ENCODE data around the gene VIPR1.

VIPR1 gene

GRCh38 chr3:42508562-42508961 lies 6.1 kb downstream of the VIPR1 start:
- no peak for DNase-seq
- H3K4me3 ChIP-seq (ENCODE audit: low read length) = no peak overlapping the region
- H3K4me2 ChIP-seq (ENCODE audit: low read depth, low read length) = no peak overlapping the region
- no peaks in the 10 kb centered on the region for H3K9me3 ChIP-seq (replicated peaks; ENCODE audit: insufficient read depth, low read length)
- no peak overlapping the region for H3K9ac ChIP-seq (ENCODE audit: low read length)
- no peaks in the 10 kb centered on the region for H3K9me2 ChIP-seq (replicated peaks; ENCODE audit: insufficient read depth, low read length)
- no peak overlapping the region for H2AFZ ChIP-seq (ENCODE audit: low read length)
- H3K79me2 ChIP-seq (ENCODE audit: low read length) = no peaks in the 10 kb centered on the region
- H3F3A ChIP-seq (ENCODE audit: insufficient read depth, low read length) = no peaks in the 10 kb centered on the region
- TF ChIP-seq, protein P1, sequence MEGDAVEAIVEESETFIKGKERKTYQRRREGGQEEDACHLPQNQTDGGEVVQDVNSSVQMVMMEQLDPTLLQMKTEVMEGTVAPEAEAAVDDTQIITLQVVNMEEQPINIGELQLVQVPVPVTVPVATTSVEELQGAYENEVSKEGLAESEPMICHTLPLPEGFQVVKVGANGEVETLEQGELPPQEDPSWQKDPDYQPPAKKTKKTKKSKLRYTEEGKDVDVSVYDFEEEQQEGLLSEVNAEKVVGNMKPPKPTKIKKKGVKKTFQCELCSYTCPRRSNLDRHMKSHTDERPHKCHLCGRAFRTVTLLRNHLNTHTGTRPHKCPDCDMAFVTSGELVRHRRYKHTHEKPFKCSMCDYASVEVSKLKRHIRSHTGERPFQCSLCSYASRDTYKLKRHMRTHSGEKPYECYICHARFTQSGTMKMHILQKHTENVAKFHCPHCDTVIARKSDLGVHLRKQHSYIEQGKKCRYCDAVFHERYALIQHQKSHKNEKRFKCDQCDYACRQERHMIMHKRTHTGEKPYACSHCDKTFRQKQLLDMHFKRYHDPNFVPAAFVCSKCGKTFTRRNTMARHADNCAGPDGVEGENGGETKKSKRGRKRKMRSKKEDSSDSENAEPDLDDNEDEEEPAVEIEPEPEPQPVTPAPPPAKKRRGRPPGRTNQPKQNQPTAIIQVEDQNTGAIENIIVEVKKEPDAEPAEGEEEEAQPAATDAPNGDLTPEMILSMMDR (IDR thresholded peaks at IDR 0.05; ENCODE audit: low read length) = no peak
- TF ChIP-seq EZH2phosphoT487 (IDR thresholded peaks at IDR 0.05; ENCODE audit: low read length) (no peak), EZH2 (optimal IDR thresholded peaks at IDR 0.05; ENCODE audit: low read depth, low read length) (no peak)
- no peaks in the 10 kb centered on the region for H3K27me3 ChIP-seq (replicated peaks; ENCODE audit: insufficient read depth, low read length)
- H3K27ac ChIP-seq (ENCODE audit: low read length) = no peak overlapping the region
- H3K36me3 ChIP-seq (replicated peaks; ENCODE audit: insufficient read depth, low read length) = no peaks in the 10 kb centered on the region
- no peaks in the 10 kb centered on the region for H3K4me1 ChIP-seq (ENCODE audit: low read length)
- no peaks in the 10 kb centered on the region for H4K20me1 ChIP-seq (ENCODE audit: insufficient read depth, low read length)

GRCh38 chr3:42509111-42509510 lies 6.7 kb downstream of the VIPR1 start:
- H3K4me1 ChIP-seq (ENCODE audit: low read length) = no peaks in the 10 kb centered on the region
- no peak overlapping the region for H3K4me3 ChIP-seq (ENCODE audit: low read length)
- DNase-seq = no peak
- H3K36me3 ChIP-seq (replicated peaks; ENCODE audit: insufficient read depth, low read length) = no peaks in the 10 kb centered on the region
- H4K20me1 ChIP-seq (ENCODE audit: insufficient read depth, low read length) = no peaks in the 10 kb centered on the region
- TF ChIP-seq EZH2phosphoT487 (IDR thresholded peaks at IDR 0.05; ENCODE audit: low read length) (no peak), EZH2 (optimal IDR thresholded peaks at IDR 0.05; ENCODE audit: low read depth, low read length) (no peak)
- TF ChIP-seq, protein P1 (IDR thresholded peaks at IDR 0.05; ENCODE audit: low read length) = no peak
- no peak overlapping the region for H3K9ac ChIP-seq (ENCODE audit: low read length)
- H3K79me2 ChIP-seq (ENCODE audit: low read length) = no peaks in the 10 kb centered on the region
- no peaks in the 10 kb centered on the region for H3K9me2 ChIP-seq (replicated peaks; ENCODE audit: insufficient read depth, low read length)
- no peaks in the 10 kb centered on the region for H3K9me3 ChIP-seq (replicated peaks; ENCODE audit: insufficient read depth, low read length)
- no peak overlapping the region for H3K4me2 ChIP-seq (ENCODE audit: low read depth, low read length)
- no peak overlapping the region for H2AFZ ChIP-seq (ENCODE audit: low read length)
- no peak overlapping the region for H3K27ac ChIP-seq (ENCODE audit: low read length)
- no peaks in the 10 kb centered on the region for H3F3A ChIP-seq (ENCODE audit: insufficient read depth, low read length)
- no peaks in the 10 kb centered on the region for H3K27me3 ChIP-seq (replicated peaks; ENCODE audit: insufficient read depth, low read length)

- no peaks in the 10 kb centered on the region for H3K27me3 ChIP-seq (replicated peaks; ENCODE audit: insufficient read depth, low read length)
- H3K36me3 ChIP-seq (replicated peaks; ENCODE audit: insufficient read depth, low read length) = no peaks in the 10 kb centered on the region
- H4K20me1 ChIP-seq (ENCODE audit: insufficient read depth, low read length) = no peaks in the 10 kb centered on the region
- H3K9me3 ChIP-seq (replicated peaks; ENCODE audit: insufficient read depth, low read length) = no peaks in the 10 kb centered on the region
- H3K9me2 ChIP-seq (replicated peaks; ENCODE audit: insufficient read depth, low read length) = no peaks in the 10 kb centered on the region
- no peak overlapping the region for H3K9ac ChIP-seq (ENCODE audit: low read length)
- H3K4me2 ChIP-seq (ENCODE audit: low read depth, low read length) = no peak overlapping the region
- H3K4me1 ChIP-seq (ENCODE audit: low read length) = no peaks in the 10 kb centered on the region
- no peak for DNase-seq
- no peak overlapping the region for H2AFZ ChIP-seq (ENCODE audit: low read length)
- no peaks in the 10 kb centered on the region for H3F3A ChIP-seq (ENCODE audit: insufficient read depth, low read length)
- H3K79me2 ChIP-seq (ENCODE audit: low read length) = no peaks in the 10 kb centered on the region
- H3K27ac ChIP-seq (ENCODE audit: low read length) = no peak overlapping the region
- no peak overlapping the region for H3K4me3 ChIP-seq (ENCODE audit: low read length)
- TF ChIP-seq EZH2 (optimal IDR thresholded peaks at IDR 0.05; ENCODE audit: low read depth, low read length) (no peak), EZH2phosphoT487 (IDR thresholded peaks at IDR 0.05; ENCODE audit: low read length) (no peak)
- TF ChIP-seq, protein P1 (IDR thresholded peaks at IDR 0.05; ENCODE audit: low read length) = no peak
Observed at GRCh38 chr3:42510325-42510724, 7.9 kb downstream of the VIPR1 start.
